KG1 (cell line): ENCODE results near the gene CSF1R.
"Not testable (repeated sequence)": the region's sequence is repeated elsewhere in the genome, so short reads cannot be mapped to it uniquely, and the experiment has no call there.

Source experiments
- DNase-seq: peaks from one replicate; lab custom pipeline; 2025; lab: John Stamatoyannopoulos, UW

CSF1R gene

DNA sequence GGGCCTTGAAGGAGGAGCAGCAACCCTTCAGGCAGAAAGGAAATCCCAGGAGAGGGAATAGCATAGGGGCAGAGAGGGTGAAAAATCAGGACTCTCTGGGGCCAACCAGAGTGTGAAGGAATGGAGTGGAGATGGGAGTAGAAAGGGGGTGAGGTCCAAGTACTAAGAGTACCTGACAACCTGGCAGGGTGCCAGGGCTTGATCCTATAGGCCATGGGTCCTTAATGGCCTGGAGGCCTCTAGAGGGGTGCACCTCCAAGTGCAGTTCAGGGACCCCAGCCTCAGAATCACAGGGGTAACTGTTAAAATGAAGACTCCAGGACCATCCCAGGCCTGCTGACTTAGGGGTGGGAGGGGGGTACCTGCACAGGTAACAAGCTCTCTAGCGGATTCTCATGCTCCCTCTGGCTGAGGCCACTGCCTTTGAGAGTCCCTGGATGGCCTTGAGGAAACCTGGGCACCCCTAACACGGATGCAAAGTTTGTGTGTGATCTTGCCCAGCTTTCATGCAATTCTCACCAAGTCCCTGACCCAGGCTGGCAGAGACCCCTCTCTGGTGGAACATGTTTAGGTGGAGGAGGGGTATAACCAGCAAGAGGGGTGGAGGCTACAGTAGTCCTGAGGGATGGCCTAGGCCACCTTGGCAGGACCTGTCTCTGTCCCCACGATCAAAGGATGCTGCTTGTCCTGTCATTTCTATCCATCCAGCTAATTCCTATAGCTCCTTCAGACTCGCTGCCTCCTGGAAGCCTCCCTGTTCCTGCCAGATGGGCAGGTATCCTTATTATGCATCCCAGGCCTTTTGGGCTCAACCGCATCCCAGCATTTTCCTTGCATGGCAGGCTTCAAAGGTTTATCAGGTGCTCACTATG lies 17.6 kb upstream of the CSF1R start:
- DNase-seq: no peak

- no peak for DNase-seq
Observed at GRCh38 chr5:150101023-150101422, 14.7 kb upstream of the CSF1R start.

GRCh38 chr5:150097152-150097551 lies 10.8 kb upstream of the CSF1R start:
- no peak for DNase-seq

GRCh38 chr5:150092159-150092787 lies 5.9 kb upstream of the CSF1R start:
- no peak for DNase-seq

- no peak for DNase-seq
Observed at GRCh38 chr5:150085191-150085912, 1.0 kb downstream of the CSF1R start.

DNA sequence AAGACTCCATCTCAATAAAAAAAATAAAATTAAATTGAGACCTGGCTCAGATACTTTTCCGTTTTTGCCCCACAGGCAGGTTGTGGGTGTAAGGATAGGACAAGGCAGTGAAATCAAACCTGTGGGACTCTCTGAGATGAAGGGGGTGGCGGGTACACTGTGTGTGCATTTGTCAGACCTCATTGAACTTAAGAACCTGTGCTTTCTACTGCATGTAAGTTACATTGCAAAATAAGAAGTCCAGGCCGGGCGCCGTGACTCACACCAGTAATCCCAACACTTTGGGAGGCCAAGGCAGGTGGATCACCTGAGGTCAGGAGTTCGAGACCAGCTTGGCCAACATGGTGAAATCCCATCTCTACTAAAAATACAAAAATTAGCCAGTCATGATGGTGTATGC lies 1.6 kb downstream of the CSF1R start:
- not testable (repeated sequence) for DNase-seq

DNA sequence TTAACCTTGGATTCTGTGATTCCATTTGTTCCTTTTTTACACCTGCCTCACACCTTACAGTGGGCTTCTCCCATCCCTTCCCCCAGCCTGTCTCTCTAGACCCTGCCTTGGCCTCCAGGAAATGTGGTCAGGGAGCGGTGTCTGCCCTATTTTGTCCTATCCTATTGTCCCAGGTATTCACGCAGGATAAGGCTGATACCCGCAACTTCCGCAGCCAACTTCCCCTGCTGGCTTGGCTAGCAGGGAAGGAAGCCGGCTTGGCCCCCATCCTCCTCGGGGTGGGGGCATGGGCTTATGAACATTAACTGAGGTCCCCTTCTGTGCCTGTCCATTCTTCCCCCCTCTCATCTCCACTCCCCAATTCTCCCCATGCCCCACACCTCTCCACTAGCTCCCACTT lies 3.5 kb downstream of the CSF1R start:
- DNase-seq: no peak

- no peak for DNase-seq
Observed at GRCh38 chr5:150082374-150082773, 4.0 kb downstream of the CSF1R start.

DNA sequence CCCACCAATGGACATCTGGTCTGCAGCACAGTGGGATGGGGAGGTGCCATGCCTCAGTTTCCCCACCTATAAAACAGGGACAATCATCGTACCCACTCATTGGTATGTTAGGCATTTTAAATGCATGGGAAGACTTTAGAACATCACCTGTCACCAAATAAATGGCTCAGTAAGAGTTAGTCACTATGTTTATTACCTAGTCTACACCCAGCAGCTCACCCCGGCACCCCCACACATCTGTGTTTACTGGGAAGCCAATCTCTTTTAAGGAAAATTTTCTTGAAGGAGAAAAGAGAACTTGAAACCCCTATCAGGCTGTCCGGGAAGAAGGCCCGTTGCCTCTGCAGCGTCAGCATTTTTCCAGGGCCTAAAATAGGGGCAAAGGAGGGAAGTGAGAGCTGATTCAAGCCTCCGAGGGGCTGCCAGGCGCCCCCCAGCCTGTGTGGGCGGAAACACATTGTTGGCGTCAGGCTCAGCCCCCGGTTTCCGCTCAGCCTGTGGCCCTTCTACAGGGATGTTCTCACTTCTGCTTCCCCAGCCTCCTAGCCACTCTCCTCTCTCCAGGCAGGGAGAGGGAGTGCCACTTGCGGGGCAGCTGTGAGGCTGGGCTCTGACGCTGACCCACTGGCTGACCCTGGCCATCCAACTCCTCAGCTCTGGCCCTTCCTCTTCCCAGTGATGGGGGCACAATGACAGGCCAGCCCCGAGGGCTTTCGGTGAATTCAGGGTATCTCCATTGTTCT lies 4.6 kb downstream of the CSF1R start:
- DNase-seq: peak; percentile 25

- DNase-seq: no peak
Observed at GRCh38 chr5:150080696-150081435, 5.5 kb downstream of the CSF1R start.

DNA sequence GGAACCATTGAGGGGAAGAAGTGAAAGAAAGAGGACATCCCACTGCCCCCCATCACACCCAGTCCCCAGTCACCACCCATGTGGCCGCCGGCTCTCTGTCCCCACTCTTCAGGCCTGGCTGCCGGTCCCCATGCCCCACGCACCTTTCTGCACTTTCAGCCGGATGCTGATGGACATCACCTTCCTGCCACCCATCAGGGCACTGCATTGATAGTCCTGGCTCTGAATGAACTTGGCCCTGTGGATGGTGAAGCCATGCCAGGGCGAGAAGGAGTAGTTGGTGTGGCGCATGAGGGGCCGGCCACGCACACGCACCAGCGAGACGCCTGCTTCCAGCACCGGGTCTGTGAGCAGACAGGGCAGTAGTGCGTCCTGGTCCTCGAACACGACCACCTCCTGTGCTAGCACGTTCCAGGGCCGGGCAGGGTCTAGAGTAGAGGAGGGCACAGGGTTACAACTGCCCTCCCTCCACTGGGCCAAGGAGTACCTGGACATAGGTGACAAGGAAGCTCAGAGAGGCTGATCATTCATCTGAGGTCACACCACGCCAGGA lies 6.4 kb downstream of the CSF1R start:
- DNase-seq: no peak

DNA sequence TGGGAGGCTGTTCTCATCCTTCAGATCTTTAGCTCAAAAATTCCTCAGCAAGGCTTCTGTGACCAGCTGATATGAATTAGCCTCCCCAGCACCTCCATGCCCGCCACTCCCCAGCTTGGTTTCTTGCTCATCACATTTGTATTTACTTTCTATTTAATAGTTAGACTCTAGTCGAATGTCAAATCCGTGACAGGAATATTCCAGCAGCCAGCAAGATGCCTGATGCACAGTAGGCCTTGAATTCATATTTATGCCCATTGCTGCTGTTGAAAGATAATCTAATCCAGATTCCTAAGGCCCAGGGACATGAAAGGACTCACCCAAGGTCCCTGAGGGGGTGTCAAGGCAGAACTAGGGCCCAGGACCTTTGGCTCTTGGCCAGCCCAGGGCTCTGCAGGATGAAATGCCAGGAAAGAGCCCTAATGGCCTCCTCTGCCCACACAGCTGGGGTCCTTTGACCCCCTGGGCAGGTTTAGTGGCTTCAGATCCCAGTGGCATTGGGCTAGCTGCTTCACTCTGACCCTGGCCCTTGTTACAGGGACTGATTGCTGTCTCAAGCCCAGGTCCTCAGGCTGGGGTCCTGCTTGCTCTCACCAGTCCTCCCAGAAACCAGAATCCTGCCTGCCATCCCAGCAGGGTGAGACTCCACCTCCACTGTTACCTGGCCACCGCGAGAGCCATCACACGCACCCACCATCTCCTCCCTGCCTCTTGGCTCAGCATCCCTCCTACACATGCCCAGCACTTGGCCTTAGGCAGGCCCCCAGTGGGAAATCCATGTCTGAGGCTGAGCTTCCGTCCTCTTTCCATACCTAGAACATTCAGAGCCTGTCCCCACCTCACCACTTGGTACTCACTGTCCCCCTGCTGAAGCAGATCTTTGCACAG lies 7.3 kb downstream of the CSF1R start:
- no peak for DNase-seq

- DNase-seq: no peak
Observed at GRCh38 chr5:150077996-150078801, 8.2 kb downstream of the CSF1R start.

- DNase-seq: no peak
Observed at GRCh38 chr5:150077060-150077459, 9.3 kb downstream of the CSF1R start.

GRCh38 chr5:150075806-150076205 lies 10.5 kb downstream of the CSF1R start:
- DNase-seq: no peak

DNA sequence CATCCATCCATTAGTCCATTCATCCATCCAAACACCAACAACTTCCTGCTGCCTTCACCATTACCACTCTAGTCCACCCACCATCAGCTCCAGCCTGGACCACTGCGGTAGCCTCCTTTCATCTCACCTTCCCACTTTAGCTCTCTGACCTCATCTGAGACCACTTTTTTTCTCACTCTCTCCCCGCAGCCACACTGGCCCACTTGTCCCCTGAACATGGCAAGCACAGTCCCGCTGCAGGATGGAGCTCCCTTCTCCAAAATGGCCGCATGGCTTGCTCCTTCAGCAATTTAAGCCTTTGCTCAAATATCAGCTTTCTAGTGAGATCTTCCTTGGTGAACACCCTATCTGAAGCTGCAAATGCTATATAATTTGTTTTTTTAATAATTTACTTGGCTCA lies 11.1 kb downstream of the CSF1R start:
- DNase-seq: no peak

GRCh38 chr5:150073677-150074076 lies 12.7 kb downstream of the CSF1R start:
- DNase-seq: no peak

GRCh38 chr5:150073086-150073625 lies 13.2 kb downstream of the CSF1R start:
- no peak for DNase-seq

GRCh38 chr5:150070821-150071220 lies 15.5 kb downstream of the CSF1R start:
- DNase-seq: no peak
